ENCODE results near the gene PAQR7.

- TF ChIP-seq CTCF (conservative IDR thresholded peaks at IDR 0.05) (no peak), ZFX (IDR thresholded peaks at IDR 0.05) (no peak)
Measured at GRCh38 chr1:25897754-25898153, 22.2 kb upstream of the PAQR7 start.
